ENCODE measurements around the gene THAP7. TPM values are rescaled to one million over a fixed set of nuclear protein-coding genes. Genes with fewer than 3 reads are reported as not detected.
A peak's percentile ranks its signal among the peaks of the same experiment; 100 is the strongest.

Gene THAP7
- total and polyA plus RNA-seq, 2 of the 13 experiments (the other 11 are each of a cell fraction or from before 2014, with no cell fraction given): 13.0 to 25.5 TPM

DNA sequence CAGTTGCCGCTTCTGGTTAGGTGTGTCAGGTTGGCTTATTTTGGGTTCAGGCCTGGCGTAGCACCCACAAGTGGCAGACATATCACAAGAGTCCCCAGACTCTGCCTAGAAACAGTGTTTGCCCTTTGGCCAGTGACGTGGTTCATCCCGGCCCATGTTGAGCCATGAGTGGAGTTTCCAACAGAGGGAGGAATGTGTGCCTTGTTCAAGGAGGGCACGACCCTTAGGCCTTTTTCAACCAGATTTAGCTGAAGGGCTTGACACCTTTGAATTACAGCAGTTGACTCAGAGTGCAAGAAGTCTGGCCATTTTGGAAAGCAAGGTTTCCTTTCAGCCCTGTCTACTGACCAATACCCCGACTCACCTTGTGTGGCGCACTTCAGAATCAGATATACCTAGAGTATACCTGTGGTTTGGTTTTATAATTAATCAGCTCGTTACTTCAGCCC lies 50.0 kb downstream of the THAP7 start (continued):
- peak; percentile 37 for TF ChIP-seq SALL1 (CRISPR knock-in tag; IDR thresholded peaks at IDR 0.05)
- no peak for TF ChIP-seq U2AF2 (IDR thresholded peaks at IDR 0.05; ENCODE audit: low read depth, low read length)
- TF ChIP-seq TBL1XR1 (IDR thresholded peaks at IDR 0.05; ENCODE audit: borderline replicate concordance, low read length, partially characterized antibody): no peak
- no peak for TF ChIP-seq GABPB1 (CRISPR knock-in tag; IDR thresholded peaks at IDR 0.05)
- TF ChIP-seq, protein P1, sequence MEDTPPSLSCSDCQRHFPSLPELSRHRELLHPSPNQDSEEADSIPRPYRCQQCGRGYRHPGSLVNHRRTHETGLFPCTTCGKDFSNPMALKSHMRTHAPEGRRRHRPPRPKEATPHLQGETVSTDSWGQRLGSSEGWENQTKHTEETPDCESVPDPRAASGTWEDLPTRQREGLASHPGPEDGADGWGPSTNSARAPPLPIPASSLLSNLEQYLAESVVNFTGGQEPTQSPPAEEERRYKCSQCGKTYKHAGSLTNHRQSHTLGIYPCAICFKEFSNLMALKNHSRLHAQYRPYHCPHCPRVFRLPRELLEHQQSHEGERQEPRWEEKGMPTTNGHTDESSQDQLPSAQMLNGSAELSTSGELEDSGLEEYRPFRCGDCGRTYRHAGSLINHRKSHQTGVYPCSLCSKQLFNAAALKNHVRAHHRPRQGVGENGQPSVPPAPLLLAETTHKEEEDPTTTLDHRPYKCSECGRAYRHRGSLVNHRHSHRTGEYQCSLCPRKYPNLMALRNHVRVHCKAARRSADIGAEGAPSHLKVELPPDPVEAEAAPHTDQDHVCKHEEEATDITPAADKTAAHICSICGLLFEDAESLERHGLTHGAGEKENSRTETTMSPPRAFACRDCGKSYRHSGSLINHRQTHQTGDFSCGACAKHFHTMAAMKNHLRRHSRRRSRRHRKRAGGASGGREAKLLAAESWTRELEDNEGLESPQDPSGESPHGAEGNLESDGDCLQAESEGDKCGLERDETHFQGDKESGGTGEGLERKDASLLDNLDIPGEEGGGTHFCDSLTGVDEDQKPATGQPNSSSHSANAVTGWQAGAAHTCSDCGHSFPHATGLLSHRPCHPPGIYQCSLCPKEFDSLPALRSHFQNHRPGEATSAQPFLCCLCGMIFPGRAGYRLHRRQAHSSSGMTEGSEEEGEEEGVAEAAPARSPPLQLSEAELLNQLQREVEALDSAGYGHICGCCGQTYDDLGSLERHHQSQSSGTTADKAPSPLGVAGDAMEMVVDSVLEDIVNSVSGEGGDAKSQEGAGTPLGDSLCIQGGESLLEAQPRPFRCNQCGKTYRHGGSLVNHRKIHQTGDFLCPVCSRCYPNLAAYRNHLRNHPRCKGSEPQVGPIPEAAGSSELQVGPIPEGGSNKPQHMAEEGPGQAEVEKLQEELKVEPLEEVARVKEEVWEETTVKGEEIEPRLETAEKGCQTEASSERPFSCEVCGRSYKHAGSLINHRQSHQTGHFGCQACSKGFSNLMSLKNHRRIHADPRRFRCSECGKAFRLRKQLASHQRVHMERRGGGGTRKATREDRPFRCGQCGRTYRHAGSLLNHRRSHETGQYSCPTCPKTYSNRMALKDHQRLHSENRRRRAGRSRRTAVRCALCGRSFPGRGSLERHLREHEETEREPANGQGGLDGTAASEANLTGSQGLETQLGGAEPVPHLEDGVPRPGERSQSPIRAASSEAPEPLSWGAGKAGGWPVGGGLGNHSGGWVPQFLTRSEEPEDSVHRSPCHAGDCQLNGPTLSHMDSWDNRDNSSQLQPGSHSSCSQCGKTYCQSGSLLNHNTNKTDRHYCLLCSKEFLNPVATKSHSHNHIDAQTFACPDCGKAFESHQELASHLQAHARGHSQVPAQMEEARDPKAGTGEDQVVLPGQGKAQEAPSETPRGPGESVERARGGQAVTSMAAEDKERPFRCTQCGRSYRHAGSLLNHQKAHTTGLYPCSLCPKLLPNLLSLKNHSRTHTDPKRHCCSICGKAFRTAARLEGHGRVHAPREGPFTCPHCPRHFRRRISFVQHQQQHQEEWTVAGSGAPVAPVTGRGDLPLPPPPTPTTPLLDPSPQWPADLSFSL (CRISPR knock-in tag; IDR thresholded peaks at IDR 0.05): no peak
- peak; percentile 99 for TF ChIP-seq RFXAP (CRISPR knock-in tag; IDR thresholded peaks at IDR 0.05; ENCODE audit: borderline replicate concordance)
- no peak for TF ChIP-seq ZNF879 (CRISPR knock-in tag; IDR thresholded peaks at IDR 0.05)
- TF ChIP-seq, protein P2, sequence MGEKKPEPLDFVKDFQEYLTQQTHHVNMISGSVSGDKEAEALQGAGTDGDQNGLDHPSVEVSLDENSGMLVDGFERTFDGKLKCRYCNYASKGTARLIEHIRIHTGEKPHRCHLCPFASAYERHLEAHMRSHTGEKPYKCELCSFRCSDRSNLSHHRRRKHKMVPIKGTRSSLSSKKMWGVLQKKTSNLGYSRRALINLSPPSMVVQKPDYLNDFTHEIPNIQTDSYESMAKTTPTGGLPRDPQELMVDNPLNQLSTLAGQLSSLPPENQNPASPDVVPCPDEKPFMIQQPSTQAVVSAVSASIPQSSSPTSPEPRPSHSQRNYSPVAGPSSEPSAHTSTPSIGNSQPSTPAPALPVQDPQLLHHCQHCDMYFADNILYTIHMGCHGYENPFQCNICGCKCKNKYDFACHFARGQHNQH (CRISPR knock-in tag; IDR thresholded peaks at IDR 0.05): no peak
- no peak for TF ChIP-seq RCOR2 (CRISPR knock-in tag; IDR thresholded peaks at IDR 0.05)
- TF ChIP-seq ZNF775 (CRISPR knock-in tag; IDR thresholded peaks at IDR 0.05; ENCODE audit: borderline replicate concordance): no peak
- TF ChIP-seq, protein P3, sequence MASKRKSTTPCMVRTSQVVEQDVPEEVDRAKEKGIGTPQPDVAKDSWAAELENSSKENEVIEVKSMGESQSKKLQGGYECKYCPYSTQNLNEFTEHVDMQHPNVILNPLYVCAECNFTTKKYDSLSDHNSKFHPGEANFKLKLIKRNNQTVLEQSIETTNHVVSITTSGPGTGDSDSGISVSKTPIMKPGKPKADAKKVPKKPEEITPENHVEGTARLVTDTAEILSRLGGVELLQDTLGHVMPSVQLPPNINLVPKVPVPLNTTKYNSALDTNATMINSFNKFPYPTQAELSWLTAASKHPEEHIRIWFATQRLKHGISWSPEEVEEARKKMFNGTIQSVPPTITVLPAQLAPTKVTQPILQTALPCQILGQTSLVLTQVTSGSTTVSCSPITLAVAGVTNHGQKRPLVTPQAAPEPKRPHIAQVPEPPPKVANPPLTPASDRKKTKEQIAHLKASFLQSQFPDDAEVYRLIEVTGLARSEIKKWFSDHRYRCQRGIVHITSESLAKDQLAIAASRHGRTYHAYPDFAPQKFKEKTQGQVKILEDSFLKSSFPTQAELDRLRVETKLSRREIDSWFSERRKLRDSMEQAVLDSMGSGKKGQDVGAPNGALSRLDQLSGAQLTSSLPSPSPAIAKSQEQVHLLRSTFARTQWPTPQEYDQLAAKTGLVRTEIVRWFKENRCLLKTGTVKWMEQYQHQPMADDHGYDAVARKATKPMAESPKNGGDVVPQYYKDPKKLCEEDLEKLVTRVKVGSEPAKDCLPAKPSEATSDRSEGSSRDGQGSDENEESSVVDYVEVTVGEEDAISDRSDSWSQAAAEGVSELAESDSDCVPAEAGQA (IDR thresholded peaks at IDR 0.05; ENCODE audit: low read depth): no peak
- TF ChIP-seq, protein P3 (CRISPR knock-in tag; IDR thresholded peaks at IDR 0.05; ENCODE audit: borderline replicate concordance): no peak
- TF ChIP-seq HES4 (CRISPR knock-in tag; IDR thresholded peaks at IDR 0.05; ENCODE audit: borderline replicate concordance): no peak
- TF ChIP-seq, protein P4, sequence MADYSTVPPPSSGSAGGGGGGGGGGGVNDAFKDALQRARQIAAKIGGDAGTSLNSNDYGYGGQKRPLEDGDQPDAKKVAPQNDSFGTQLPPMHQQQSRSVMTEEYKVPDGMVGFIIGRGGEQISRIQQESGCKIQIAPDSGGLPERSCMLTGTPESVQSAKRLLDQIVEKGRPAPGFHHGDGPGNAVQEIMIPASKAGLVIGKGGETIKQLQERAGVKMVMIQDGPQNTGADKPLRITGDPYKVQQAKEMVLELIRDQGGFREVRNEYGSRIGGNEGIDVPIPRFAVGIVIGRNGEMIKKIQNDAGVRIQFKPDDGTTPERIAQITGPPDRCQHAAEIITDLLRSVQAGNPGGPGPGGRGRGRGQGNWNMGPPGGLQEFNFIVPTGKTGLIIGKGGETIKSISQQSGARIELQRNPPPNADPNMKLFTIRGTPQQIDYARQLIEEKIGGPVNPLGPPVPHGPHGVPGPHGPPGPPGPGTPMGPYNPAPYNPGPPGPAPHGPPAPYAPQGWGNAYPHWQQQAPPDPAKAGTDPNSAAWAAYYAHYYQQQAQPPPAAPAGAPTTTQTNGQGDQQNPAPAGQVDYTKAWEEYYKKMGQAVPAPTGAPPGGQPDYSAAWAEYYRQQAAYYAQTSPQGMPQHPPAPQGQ (CRISPR knock-in tag; IDR thresholded peaks at IDR 0.05; ENCODE audit: borderline replicate concordance): no peak
- TF ChIP-seq TEAD3 (CRISPR knock-in tag; optimal IDR thresholded peaks at IDR 0.05; ENCODE audit: borderline replicate concordance): peak; percentile 49
